Stimulated activated CD4-positive, alpha-beta T cell treated with anti-CD3 and anti-CD28 coated beads, Interleukin-1b, Interleukin-23, amount 100 ng/mL, for 24 hours (primary cell): ENCODE data around the gene RRP1B.
"Not testable (repeated sequence)": the region's sequence is repeated elsewhere in the genome, so short reads cannot be mapped to it uniquely, and the experiment has no call there.

Experiments used
- DNase-seq, 4 experiments: peaks; one replicate each; pipeline ENCODE4 v3.0.0-alpha.2; 2020; ENCODE audit warnings: low read depth in 4 of 4, low spot score in 1 of 4

The RRP1B gene

GRCh38 chr21:43669828-43670605 lies 10.7 kb downstream of the RRP1B start:
- no peak for DNase-seq

DNA sequence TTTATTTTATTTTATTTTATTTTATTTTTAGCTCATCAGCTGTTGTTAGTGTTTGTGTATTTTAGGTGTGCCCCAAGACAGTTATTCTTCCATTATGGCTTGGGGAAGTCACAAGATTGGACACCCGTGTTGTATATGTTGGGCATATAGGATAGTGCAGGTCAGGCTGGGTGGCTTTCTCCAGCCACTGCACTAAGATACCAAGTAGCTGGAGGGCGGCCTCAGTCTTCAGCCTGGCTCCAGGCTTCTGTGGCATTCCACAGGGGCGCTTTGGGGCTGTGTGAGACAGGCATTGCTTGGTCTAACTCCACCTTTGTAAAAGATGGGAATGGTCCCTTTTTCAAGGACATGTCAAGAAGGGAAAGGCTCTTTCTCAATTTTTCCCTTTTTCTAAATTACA lies 16.5 kb downstream of the RRP1B start:
- DNase-seq, result no peak

DNA sequence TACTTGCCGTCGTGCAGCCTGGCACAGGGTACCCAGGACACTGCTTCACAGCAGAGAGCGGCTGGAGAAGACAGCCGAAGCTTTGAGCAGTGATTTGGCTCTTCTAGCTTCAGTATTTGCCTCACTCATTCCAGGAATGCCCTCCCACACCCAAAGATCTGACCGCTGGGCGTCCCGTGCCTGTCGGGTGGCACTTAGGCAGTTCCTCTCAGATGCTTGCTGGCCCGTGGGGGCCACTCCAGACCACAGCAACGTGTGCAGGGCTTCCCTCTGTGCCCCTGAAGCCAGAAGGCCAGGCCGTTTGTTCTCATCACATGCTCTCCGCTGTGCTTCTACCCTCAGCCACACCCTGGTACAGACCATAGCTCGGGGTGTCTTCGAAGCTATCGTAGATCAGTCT lies 17.0 kb downstream of the RRP1B start:
- DNase-seq, result no peak

DNA sequence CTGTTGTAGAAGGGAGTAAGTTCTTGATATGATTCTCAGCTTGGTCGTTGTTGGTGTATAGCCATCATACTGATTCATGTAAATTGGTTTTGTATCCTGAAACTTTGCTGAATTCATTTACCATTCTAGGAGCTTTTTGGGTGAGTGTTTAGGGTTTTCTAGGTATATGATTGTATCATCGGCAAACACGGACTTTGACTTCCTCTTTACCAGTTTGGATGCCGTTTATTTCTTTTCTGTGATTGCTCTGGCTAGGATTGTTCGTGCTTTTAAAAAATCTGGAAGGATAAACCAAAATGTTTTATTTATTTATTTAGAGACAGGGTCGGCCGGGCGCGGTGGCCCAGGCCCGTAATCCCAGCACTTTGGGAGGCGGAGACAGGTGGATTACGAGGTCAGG lies 20.6 kb downstream of the RRP1B start:
- no peak for DNase-seq

DNA sequence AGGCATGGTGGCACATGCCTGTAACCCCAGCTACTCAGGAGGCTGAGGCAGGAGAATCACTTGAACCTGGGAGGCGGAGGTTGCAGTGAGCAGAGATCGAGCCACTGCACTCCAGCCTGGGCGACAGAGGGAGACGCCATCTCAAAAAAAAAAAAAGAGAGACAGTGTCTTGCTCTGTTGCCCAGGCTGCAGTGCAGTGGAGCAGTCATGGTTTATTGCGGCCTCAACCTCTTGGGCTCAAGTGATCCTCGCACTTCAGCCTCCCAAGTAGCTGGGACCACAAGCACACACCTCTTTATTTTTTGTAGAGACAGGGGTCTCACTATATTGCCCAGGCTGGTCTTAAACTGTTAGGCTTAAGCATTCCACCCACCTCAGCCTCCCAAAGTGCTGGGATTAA lies 21.1 kb downstream of the RRP1B start:
- DNase-seq, result not testable (repeated sequence)

- no peak for DNase-seq
These were observed 22.3 kb downstream of the RRP1B start for GRCh38 chr21:43681650-43682049.

DNA sequence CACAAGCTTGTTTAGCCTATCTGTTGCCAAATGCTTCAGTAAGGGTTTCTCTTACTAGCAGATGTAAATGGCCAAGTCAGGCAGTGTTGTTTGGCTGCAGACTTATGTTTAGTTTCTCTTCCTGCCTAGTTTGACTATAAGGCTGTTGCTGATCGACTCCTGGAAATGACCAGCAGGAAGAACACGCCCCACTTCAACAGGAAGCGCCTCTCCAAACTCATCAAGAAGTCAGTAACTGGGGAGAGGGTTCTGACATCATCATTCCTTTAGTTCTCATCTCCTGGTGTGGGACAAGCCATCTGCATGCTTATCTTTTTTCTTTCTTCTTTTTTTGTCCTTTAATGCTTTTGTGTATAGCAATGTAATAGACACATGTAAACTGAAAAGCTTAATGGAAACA lies 25.1 kb downstream of the RRP1B start:
- no peak for DNase-seq

DNA sequence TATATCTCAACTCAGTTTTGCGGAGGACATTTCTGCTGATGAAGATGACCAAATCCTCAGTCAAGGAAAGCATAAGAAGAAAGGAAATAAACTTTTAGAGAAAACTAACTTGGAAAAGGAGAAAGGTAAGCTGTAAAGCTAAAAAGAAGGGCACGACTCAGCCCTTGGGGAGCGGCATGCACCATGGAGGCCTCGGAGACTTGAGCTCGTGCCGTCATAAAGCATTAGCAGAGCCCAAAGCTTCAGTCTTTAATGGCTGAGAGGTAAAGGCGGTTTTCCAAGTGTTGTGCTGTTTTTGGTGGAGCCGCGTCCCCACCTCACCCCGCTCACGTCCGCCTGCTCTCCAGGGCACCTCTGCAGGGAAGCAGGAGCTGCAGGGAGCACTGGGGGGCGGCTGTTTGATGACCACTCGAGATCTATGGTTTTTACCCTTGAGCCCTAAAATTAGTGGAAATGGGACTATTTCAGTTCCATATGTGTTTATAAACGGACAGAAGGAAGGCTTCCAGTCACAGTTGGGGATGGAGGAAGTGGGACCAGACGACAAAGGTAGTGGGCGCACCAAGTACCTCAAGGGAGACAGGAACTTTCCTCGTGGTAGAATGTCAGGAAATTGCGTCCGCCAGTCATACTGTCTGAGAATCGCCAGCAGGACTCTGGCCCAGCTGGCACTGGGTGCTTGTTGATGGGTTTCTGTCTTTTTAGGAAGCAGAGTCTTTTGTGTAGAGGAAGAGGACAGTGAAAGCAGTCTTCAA lies 27.6 kb downstream of the RRP1B start:
- no peak for DNase-seq

GRCh38 chr21:43687566-43688399 lies 28.4 kb downstream of the RRP1B start:
- DNase-seq, result no peak

- no peak for DNase-seq
These were observed 29.5 kb downstream of the RRP1B start for GRCh38 chr21:43688906-43689305.

DNA sequence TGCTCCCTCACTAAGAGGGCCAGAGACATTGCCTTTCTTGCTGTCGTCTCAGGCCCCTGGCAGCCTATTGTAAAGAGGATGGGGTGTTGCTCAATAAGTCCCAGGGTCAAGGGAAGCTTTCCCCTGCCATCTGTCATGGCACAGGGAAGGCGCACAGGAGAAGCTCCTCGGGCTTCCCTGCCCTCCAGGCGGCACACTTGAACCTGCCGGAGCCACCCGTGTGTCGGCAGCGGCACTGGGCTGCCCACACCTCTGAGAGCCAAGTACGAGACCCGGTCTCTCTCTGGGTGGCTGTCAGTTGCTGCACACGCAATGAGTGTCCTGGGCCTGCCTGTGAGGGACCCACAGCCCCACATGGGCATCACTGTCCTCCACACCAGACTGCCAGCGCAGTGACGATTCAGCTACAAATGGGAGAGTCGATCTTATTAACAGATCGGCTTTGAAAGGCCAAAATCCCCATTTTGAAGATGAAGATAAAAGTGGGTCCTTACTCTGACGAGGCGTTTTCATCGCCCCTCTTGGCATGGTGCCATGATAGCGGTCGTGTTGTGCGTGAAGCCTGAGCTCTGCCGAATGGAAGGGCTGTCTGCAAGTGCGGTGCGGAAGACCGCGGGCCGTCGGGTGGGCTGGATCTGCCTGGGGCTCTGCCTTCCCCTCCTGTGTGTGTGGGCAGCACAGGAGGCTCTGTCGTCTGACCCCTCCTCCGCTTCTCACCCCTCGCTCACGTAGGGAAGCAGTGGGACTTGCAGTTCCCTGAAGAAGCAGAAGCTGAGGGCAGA lies 30.4 kb downstream of the RRP1B start:
- DNase-seq, result no peak

- DNase-seq, result no peak
These were observed 31.0 kb downstream of the RRP1B start for GRCh38 chr21:43690346-43690745.

GRCh38 chr21:43691086-43691795 lies 31.9 kb downstream of the RRP1B start:
- no peak for DNase-seq

GRCh38 chr21:43691801-43692200 lies 32.4 kb downstream of the RRP1B start:
- DNase-seq, result no peak

DNA sequence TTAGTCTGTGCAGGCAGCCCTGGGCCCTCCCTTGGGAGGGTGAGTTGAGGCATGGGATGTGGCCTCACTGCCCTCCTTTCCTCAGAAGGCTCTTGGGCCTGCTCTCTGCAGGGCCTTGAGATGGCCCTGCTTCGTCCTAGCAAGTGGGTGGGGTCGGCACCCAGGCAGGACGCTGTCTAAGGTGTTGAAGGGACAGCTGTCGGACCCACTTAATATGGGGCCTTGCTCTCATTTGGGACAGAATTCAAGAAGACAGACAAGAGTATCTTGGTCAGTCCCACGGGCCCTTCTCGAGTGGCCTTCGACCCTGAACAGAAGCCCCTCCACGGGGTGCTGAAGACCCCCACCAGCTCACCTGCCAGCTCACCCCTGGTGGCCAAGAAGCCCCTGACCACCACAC lies 33.6 kb downstream of the RRP1B start:
- no peak for DNase-seq

GRCh38 chr21:43693981-43694380 lies 34.6 kb downstream of the RRP1B start:
- DNase-seq, result no peak

DNA sequence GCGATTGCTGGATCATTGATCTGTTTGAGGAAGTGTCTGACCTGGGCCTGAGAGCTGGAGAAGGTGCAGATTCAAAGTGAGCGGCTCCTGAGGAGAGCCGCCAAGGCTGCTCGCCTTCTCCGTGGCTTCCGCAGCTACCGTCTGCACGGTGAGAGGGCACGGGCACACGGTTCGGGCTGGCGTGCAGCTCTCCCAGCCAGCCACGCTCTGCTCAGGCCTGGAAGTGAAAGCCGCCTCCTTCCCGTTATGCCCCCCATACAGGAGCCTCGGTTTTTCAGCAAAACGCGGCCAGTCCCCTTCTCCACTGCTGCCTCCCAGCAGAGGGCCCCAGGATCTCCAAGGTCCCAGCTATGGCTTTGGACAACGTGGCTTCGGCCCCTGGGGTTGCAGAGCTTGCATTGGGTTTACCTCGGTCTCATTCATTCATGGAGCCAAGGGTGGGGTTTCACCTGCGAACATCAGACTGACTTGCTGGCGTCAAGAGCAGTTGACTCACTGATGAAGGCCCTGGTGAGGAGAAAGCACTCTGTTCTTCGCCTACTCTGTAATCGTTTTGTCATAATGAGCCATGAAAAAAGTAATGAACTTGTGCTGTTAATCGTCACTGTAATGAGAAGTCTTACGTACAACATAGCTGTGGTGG lies 35.2 kb downstream of the RRP1B start:
- DNase-seq, result no peak

- DNase-seq, result no peak
These were observed 36.9 kb downstream of the RRP1B start for GRCh38 chr21:43696214-43696613.

DNA sequence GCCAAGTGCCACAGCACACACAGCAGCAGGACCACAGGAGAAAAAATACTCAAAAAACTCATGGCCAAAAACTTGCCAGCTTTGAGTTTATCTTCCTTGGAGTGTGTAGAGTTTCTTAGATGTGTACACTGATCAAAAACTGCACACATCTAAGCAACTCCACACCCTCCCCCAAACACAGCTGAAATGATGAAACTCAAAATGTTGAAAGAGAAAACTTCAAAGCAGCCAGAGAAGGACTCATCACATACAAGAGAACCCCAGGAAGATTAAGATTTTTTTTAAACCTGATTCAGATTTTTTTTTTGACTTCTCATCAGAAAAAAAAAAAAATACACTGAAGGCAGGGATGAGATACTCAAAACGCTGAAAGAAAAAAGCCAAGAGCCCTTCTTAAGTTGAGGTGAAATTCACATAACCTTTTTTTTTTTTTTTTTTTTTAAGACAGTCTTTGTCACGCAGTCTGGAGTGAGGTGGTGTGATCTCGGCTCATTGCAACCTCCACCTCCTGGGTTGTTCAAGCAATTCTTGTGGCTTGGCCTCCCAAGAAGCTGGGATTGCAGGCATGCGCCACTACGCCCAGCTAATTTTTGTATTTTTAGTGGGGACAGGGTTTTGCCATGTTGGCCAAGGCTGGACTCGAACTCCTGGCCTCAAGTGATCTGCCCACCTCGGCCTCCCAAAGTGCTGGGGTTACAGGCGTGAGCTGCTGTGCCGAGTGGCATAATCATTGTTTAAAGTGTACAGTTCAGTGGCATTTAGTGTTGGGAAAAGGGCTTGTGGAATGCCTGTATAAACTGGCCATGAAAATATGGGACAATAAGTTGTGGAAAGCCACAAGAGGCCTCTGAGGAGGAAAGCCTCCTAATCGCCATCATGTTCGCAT lies 38.6 kb downstream of the RRP1B start:
- no peak for DNase-seq
